HG02970 (cell line): ENCODE measurements around the gene MCTP1.

Experiments used
- ATAC-seq: cut with Tn5 transposase; IDR thresholded peaks from one replicate; pipeline ENCODE4 v1.9.1; 2021; ENCODE audit warnings: mild to moderate bottlenecking, moderate library complexity, moderate number of reproducible peaks; ENCODE audit not compliant: unreplicated experiment, low FRiP score

MCTP1 gene

GRCh38 chr5:95284572-95285408 is at the start of gene MCTP1:
MCTP1 (minus strand) TSS chr5:95285094.
- ATAC-seq, result no peak

- no peak for ATAC-seq
These were observed 47.3 kb upstream of the MCTP1 start for GRCh38 chr5:95332158-95332557.

- no peak for ATAC-seq
These were observed 46.5 kb upstream of the MCTP1 start for GRCh38 chr5:95331358-95331757.

- ATAC-seq, result no peak
These were observed 42.3 kb upstream of the MCTP1 start for GRCh38 chr5:95327211-95327610.

GRCh38 chr5:95317687-95318086 is 32.8 kb upstream of the MCTP1 start:
- ATAC-seq, result no peak

GRCh38 chr5:95317085-95317484 is 32.2 kb upstream of the MCTP1 start:
- ATAC-seq, result no peak

- no peak for ATAC-seq
These were observed 19.8 kb upstream of the MCTP1 start for GRCh38 chr5:95304711-95305110.

GRCh38 chr5:95298651-95299050 is 13.8 kb upstream of the MCTP1 start:
- ATAC-seq, result no peak

GRCh38 chr5:95296291-95296690 is 11.4 kb upstream of the MCTP1 start:
- no peak for ATAC-seq

GRCh38 chr5:95285409-95285755 is 488 bp upstream of the MCTP1 start:
- no peak for ATAC-seq

GRCh38 chr5:95283761-95284571 is 928 bp downstream of the MCTP1 start:
- no peak for ATAC-seq

- ATAC-seq, result no peak
These were observed 1.8 kb downstream of the MCTP1 start for GRCh38 chr5:95283022-95283615.

GRCh38 chr5:95281226-95281625 is 3.7 kb downstream of the MCTP1 start:
- ATAC-seq, result no peak

GRCh38 chr5:95280401-95281095 is 4.3 kb downstream of the MCTP1 start:
- no peak for ATAC-seq

GRCh38 chr5:95274011-95274410 is 10.9 kb downstream of the MCTP1 start:
- no peak for ATAC-seq

- ATAC-seq, result no peak
These were observed 12.5 kb downstream of the MCTP1 start for GRCh38 chr5:95272316-95272929.

GRCh38 chr5:95262933-95263660 is 21.8 kb downstream of the MCTP1 start:
- no peak for ATAC-seq

GRCh38 chr5:95261437-95262175 is 23.3 kb downstream of the MCTP1 start:
- no peak for ATAC-seq

GRCh38 chr5:95256991-95257390 is 27.9 kb downstream of the MCTP1 start:
- no peak for ATAC-seq
